WTC11 (cell line): Measurements from ENCODE around the gene SLC12A9. TPM values are rescaled to one million over a fixed set of nuclear protein-coding genes. Genes with fewer than 3 reads are reported as not detected.

Experiments
- ATAC-seq: fragments of 200-7000 bp; cut with Tn5 transposase; 2 replicates; pipeline ENCODE4 v1.10.0; 2021; ENCODE audit warnings: mild to moderate bottlenecking, moderate library complexity
- CTCF ChIA-PET: fragments of 300-600 bp; sonication (Branson Sonifier 250); formaldehyde crosslinking; loops from one replicate; lab custom pipeline; 2021; ENCODE audit warnings: antibody characterized with exemption; lab: Charles Lee
- POLR2A ChIA-PET: fragments of 350-600 bp; sonication (Branson Sonifier 250); formaldehyde crosslinking; loops from one replicate; lab custom pipeline; 2021; ENCODE audit warnings: antibody characterized with exemption; lab: Charles Lee
- DNase-seq: peaks from one replicate; pipeline ENCODE4 v3.0.0; 2021; ENCODE audit warnings: low spot score
- H3K27ac Mint-ChIP-seq: 2 replicates; pipeline ENCODE4 v1.8.0; 2021; ENCODE audit warnings: mixed read lengths
- H3K27me3 Mint-ChIP-seq: 2 replicates; pipeline ENCODE4 v1.8.0; 2021; ENCODE audit warnings: low read depth, mild to moderate bottlenecking, moderate library complexity, mixed read lengths
- H3K36me3 Mint-ChIP-seq: 2 replicates; pipeline ENCODE4 v1.8.0; 2021; ENCODE audit warnings: mixed read lengths
- H3K4me1 Mint-ChIP-seq: 2 replicates; pipeline ENCODE4 v1.8.0; 2022; ENCODE audit warnings: mixed read lengths
- H3K4me3 Mint-ChIP-seq: 2 replicates; pipeline ENCODE4 v1.8.0; 2021; ENCODE audit warnings: mild to moderate bottlenecking, moderate library complexity, mixed read lengths
- H3K9me3 Mint-ChIP-seq: 2 replicates; pipeline ENCODE4 v1.8.0; 2021; ENCODE audit warnings: mixed read lengths
- JUN ChIP-seq: sonication (generic); formaldehyde crosslinking; IDR thresholded peaks from 2 replicates; pipeline ENCODE4 v1.8.0; 2023; ENCODE audit warnings: mild to moderate bottlenecking, missing genetic modification reagents
- NFYB ChIP-seq: sonication (generic); formaldehyde crosslinking; conservative IDR thresholded peaks from 2 replicates; pipeline ENCODE4 v1.8.0; 2022; ENCODE audit warnings: low read depth, missing genetic modification reagents
- PRRX2 ChIP-seq: fragments of 250-450 bp; sonication (Bioruptor Pico); IDR thresholded peaks from 2 replicates; pipeline ENCODE4 v1.8.0; 2021; ENCODE audit warnings: mild to moderate bottlenecking
- RELA ChIP-seq: sonication (generic); formaldehyde crosslinking; IDR thresholded peaks from 2 replicates; pipeline ENCODE4 v1.8.1; 2022; ENCODE audit warnings: missing genetic modification reagents, mild to moderate bottlenecking, borderline replicate concordance
- TP53 ChIP-seq: sonication (generic); formaldehyde crosslinking; IDR thresholded peaks from 2 replicates; pipeline ENCODE4 v1.8.1; 2023; ENCODE audit warnings: mild to moderate bottlenecking, missing genetic modification reagents
- ZNF396 ChIP-seq: fragments of 250-450 bp; sonication (Bioruptor Pico); IDR thresholded peaks from 2 replicates; pipeline ENCODE4 v1.8.0; 2021; ENCODE audit warnings: mild to moderate bottlenecking, moderate library complexity, borderline replicate concordance
- ZNF416 ChIP-seq: fragments of 250-450 bp; sonication (Bioruptor Pico); IDR thresholded peaks from 2 replicates; pipeline ENCODE4 v1.9.0; 2021; ENCODE audit warnings: mild to moderate bottlenecking, inconsistent platforms
- total RNA-seq: library from RNA; stranded (reverse); gene quantifications from 3 replicates; pipeline ENCODE4 v1.2.3, GENCODE V29; 2021
- TF ChIP-seq, protein P1 (sequence below): fragments of 250-450 bp; sonication (Bioruptor Pico); conservative IDR thresholded peaks from 2 replicates; pipeline ENCODE4 v1.9.0; 2021; ENCODE audit warnings: mild to moderate bottlenecking
- TF ChIP-seq, protein P2 (sequence below): sonication (generic); formaldehyde crosslinking; IDR thresholded peaks from 2 replicates; pipeline ENCODE4 v1.8.1; 2022; ENCODE audit warnings: low read depth, mild to moderate bottlenecking, moderate library complexity, missing genetic modification reagents, borderline replicate concordance
- TF ChIP-seq, protein P3 (sequence below): sonication (generic); formaldehyde crosslinking; IDR thresholded peaks from 2 replicates; pipeline ENCODE4 v1.8.0; 2022; ENCODE audit warnings: mild to moderate bottlenecking, missing genetic modification reagents
- TF ChIP-seq, protein P4 (sequence below): fragments of 250-450 bp; sonication (Bioruptor Pico); IDR thresholded peaks from 2 replicates; pipeline ENCODE4 v1.9.0; 2021; ENCODE audit warnings: mild to moderate bottlenecking
- TF ChIP-seq, protein P5 (sequence below): fragments of 200-600 bp; IDR thresholded peaks from 2 replicates; pipeline ENCODE4 v1.8.0; 2022; ENCODE audit warnings: antibody characterized with exemption
- TF ChIP-seq, protein P6 (sequence below): sonication (generic); formaldehyde crosslinking; IDR thresholded peaks from 2 replicates; pipeline ENCODE4 v1.8.1; 2022; ENCODE audit warnings: mild to moderate bottlenecking, missing genetic modification reagents, moderate library complexity, borderline replicate concordance

Gene SLC12A9
- total RNA-seq, 1 experiment from 2014 or later = 39.3 TPM

DNA sequence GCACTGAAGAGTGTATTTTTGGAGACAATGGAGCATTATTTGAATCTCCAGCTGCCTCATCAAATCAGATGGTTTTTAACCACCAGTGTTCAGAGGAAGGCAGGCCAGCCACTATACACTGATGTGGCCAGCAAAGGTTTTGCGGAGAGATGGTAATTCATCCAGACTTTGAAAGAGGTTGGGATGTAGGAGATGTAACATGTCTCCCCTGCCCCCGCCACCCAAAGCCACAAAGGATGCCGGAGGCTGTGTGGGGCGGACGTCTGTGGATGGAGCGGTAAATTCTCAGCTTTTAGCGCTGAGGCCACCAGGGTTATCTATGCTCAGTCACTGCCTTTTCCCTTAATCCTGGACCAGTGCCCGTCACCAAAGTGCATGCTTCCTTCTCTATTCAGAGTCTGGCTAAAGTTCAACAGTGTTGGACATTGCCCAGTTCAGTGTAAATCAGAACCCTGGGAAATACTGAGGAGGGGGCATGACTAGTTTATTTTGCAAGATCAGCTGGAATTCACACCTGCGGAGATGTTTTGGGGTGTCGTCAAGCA, 11.0 kb downstream of the SLC12A9 start:
- Mint-ChIP-seq H3K9me3 (no peaks in the 10 kb centered on the region), H3K36me3 (peaks cover 20% of the 10 kb centered on the region; the same call in 1 of the 2 replicates), H3K4me3 (no peak overlapping the region), H3K27ac (no peak overlapping the region), H3K27me3 (no peaks in the 10 kb centered on the region), H3K4me1 (peaks cover 8% of the 10 kb centered on the region)
- TF ChIP-seq, protein P1, sequence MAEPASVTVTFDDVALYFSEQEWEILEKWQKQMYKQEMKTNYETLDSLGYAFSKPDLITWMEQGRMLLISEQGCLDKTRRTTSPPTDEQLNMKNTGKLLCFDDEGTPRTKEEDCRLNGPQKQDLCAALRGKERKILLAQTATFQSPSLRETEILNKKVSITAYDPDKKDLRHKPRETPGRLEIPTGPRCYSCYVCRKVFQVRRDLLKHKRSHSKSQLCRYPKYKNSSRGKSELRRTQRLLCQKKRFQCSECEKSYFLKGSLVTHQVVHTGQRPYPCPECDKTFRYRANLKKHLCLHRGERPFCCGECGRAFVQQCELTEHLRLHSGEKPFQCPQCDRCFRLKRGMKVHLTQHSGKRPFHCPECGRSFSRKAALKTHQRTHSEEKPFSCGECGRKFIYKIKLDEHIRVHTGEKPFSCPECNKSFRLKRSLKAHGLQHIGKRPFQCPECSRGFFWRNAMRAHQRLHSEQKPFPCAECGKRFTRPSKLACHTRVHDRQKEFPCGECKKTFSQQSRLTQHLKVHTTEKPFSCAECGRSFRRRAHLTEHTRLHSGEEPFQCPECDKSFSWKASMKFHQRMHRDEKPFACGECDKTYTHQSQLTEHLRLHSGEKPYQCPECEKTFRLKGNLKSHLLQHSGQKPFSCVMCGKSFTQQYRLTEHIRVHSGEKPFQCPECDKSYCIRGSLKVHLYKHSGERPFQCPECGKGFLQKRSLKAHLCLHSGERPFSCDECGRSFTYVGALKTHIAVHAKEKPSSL = no peak
- ATAC-seq (no peak), DNase-seq (no peak)
- POLR2A ChIA-PET = no interaction called here
- CTCF ChIA-PET = interaction anchor here (0.6 kb wide), 1 partner anchor 426 kb away, joined by 3 read pairs; no protein-coding TSS in a partner anchor

DNA sequence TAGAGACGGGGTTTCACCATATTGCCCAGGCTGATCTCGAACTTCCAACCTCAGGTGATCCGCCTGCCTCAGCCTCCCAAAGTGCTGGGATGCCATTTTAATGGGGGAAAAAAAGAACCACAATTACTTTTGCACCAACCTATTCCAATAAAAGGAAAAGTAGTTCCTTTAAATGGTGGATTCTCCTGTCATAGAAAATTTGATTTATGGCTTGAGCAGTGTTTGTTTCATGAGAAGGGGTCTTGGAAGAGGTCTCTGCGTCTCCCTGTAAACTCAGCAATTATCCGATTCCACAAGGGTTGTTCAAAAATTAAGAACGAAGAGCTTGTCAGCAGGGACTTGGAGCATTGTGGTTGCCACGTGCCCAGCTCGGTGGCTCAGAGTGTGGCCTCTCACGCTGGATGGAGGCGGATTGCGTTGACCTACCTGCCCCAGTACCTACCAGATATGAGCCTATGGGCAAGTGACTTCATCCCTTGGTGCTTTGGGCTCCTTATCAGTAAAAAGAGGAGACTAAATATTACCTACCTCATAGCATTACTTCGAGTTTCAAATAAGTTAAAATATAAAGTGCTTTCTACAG, 11.8 kb downstream of the SLC12A9 start:
- no peak for TF ChIP-seq NFYB (CRISPR knock-in tag)
- TF ChIP-seq, protein P2, sequence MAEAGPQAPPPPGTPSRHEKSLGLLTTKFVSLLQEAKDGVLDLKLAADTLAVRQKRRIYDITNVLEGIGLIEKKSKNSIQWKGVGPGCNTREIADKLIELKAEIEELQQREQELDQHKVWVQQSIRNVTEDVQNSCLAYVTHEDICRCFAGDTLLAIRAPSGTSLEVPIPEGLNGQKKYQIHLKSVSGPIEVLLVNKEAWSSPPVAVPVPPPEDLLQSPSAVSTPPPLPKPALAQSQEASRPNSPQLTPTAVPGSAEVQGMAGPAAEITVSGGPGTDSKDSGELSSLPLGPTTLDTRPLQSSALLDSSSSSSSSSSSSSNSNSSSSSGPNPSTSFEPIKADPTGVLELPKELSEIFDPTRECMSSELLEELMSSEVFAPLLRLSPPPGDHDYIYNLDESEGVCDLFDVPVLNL = no peak
- TF ChIP-seq, protein P3, sequence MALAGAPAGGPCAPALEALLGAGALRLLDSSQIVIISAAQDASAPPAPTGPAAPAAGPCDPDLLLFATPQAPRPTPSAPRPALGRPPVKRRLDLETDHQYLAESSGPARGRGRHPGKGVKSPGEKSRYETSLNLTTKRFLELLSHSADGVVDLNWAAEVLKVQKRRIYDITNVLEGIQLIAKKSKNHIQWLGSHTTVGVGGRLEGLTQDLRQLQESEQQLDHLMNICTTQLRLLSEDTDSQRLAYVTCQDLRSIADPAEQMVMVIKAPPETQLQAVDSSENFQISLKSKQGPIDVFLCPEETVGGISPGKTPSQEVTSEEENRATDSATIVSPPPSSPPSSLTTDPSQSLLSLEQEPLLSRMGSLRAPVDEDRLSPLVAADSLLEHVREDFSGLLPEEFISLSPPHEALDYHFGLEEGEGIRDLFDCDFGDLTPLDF = no peak
- TF ChIP-seq, protein P4, sequence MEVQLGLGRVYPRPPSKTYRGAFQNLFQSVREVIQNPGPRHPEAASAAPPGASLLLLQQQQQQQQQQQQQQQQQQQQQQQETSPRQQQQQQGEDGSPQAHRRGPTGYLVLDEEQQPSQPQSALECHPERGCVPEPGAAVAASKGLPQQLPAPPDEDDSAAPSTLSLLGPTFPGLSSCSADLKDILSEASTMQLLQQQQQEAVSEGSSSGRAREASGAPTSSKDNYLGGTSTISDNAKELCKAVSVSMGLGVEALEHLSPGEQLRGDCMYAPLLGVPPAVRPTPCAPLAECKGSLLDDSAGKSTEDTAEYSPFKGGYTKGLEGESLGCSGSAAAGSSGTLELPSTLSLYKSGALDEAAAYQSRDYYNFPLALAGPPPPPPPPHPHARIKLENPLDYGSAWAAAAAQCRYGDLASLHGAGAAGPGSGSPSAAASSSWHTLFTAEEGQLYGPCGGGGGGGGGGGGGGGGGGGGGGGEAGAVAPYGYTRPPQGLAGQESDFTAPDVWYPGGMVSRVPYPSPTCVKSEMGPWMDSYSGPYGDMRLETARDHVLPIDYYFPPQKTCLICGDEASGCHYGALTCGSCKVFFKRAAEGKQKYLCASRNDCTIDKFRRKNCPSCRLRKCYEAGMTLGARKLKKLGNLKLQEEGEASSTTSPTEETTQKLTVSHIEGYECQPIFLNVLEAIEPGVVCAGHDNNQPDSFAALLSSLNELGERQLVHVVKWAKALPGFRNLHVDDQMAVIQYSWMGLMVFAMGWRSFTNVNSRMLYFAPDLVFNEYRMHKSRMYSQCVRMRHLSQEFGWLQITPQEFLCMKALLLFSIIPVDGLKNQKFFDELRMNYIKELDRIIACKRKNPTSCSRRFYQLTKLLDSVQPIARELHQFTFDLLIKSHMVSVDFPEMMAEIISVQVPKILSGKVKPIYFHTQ (CRISPR knock-in tag) = no peak
- TF ChIP-seq JUN (CRISPR knock-in tag) = no peak
- no peak for TF ChIP-seq RELA
- Mint-ChIP-seq H3K36me3 (peaks cover 23% of the 10 kb centered on the region), H3K27me3 (no peaks in the 10 kb centered on the region), H3K9me3 (no peaks in the 10 kb centered on the region), H3K4me3 (no peak overlapping the region), H3K27ac (peak overlapping the region; percentile 80; the same call in 1 of the 2 replicates), H3K4me1 (peaks cover 8% of the 10 kb centered on the region)
- ChIA-PET CTCF (interaction anchor here (1.4 kb wide), 1 partner anchor 159 kb away, joined by 3 read pairs; the partner anchor contains the start of gene POP7), POLR2A (interaction anchor here (0.5 kb wide), 1 partner anchor 743 kb away, joined by 3 read pairs; no protein-coding TSS in a partner anchor)
- ATAC-seq (no peak), DNase-seq (no peak)

DNA sequence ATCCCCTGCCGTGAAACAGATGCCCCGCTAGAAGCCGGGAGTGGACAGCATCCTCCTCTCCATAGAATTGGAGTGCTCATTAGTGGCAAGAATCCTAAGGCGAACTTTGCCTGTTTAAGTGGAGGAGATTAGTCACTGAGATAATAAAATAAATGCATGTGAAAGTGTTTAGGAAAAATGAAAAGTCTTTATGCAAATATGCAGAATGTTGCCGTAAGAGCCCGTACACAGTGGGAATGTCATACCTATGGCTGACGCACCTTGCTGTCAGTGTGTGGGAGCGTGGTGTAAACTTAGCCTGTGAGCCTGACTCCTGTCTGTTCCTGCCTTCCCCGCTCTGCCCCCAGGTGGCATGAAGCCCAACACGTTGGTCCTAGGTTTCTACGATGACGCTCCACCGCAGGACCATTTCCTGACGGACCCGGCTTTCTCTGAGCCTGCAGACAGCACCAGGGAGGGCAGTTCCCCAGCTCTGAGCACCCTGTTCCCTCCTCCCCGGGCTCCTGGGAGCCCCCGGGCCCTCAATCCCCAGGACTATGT, 12.9 kb downstream of the SLC12A9 start:
- ChIA-PET POLR2A (no interaction called here), CTCF (interaction anchor here (0.6 to 1.4 kb wide), 3 partner anchors 24 to 160 kb away, joined by 3 to 4 read pairs (median 3); partner anchors contain the start of genes POP7 and UFSP1)
- Mint-ChIP-seq H3K27me3 (no peaks in the 10 kb centered on the region), H3K4me1 (peaks cover 8% of the 10 kb centered on the region), H3K27ac (peak overlapping the region; percentile 6; the same call in 1 of the 2 replicates), H3K36me3 (peaks cover 22% of the 10 kb centered on the region), H3K9me3 (no peaks in the 10 kb centered on the region), H3K4me3 (no peak overlapping the region)
- TF ChIP-seq, protein P5, sequence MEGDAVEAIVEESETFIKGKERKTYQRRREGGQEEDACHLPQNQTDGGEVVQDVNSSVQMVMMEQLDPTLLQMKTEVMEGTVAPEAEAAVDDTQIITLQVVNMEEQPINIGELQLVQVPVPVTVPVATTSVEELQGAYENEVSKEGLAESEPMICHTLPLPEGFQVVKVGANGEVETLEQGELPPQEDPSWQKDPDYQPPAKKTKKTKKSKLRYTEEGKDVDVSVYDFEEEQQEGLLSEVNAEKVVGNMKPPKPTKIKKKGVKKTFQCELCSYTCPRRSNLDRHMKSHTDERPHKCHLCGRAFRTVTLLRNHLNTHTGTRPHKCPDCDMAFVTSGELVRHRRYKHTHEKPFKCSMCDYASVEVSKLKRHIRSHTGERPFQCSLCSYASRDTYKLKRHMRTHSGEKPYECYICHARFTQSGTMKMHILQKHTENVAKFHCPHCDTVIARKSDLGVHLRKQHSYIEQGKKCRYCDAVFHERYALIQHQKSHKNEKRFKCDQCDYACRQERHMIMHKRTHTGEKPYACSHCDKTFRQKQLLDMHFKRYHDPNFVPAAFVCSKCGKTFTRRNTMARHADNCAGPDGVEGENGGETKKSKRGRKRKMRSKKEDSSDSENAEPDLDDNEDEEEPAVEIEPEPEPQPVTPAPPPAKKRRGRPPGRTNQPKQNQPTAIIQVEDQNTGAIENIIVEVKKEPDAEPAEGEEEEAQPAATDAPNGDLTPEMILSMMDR = no peak
- TF ChIP-seq PRRX2 (CRISPR knock-in tag) (no peak), ZNF396 (CRISPR knock-in tag) (no peak), TP53 (CRISPR knock-in tag) (no peak), ZNF416 (CRISPR knock-in tag) (no peak)
- TF ChIP-seq, protein P6, sequence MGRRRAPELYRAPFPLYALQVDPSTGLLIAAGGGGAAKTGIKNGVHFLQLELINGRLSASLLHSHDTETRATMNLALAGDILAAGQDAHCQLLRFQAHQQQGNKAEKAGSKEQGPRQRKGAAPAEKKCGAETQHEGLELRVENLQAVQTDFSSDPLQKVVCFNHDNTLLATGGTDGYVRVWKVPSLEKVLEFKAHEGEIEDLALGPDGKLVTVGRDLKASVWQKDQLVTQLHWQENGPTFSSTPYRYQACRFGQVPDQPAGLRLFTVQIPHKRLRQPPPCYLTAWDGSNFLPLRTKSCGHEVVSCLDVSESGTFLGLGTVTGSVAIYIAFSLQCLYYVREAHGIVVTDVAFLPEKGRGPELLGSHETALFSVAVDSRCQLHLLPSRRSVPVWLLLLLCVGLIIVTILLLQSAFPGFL (CRISPR knock-in tag) = no peak
- ATAC-seq (peak; percentile 34), DNase-seq (no peak)
